ENCODE results near the gene CORO7.
A peak's percentile ranks its signal among the peaks of the same experiment; 100 is the strongest.

DNA sequence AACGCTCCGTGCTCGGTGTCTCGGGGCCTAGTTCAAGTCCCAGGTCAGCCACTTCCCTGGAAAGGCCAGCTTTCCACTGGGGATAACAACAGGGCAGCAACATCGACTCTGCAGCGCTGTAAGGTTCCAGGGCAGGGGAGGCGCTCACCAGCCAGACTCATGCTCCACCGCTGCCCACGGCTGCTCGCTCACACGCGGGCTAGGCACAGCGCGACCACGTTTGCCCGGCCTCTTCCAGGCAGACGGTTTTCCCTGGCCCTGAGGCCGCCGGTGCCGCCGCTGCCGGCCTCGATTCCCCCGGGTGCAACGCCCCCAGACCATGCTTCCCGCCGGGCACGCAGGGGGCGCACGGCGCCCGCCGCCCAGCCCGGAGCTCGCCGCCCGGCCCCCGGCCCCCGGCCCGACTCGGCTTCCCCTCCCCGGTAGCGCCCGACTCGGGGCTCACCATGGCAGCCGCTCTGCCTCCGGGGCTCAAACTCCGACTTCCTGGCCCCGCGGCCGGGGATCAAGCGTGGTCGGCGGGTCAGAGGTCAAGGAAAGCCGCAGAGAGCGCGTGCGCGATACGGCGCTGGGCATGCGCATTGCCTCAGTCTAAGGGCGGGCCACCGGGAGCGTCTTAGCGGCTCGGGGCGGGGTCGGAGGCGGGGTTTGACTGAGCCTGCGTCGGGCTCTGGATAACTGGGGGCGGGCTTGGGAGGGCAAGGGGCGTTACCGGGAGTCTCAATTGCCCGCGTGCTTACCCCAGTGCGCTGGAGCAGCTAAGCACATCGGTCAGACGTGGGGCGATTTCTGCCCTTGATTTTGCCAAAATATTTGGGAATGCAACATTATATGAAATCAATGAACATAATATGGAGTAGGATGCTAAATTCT is 65.4 kb downstream of the CORO7 start, which contains the start of gene PAM16:
- peak; percentile 66 to 81 for TF ChIP-seq POLR2A (IDR thresholded peaks at IDR 0.05)
- TF ChIP-seq, protein P1, sequence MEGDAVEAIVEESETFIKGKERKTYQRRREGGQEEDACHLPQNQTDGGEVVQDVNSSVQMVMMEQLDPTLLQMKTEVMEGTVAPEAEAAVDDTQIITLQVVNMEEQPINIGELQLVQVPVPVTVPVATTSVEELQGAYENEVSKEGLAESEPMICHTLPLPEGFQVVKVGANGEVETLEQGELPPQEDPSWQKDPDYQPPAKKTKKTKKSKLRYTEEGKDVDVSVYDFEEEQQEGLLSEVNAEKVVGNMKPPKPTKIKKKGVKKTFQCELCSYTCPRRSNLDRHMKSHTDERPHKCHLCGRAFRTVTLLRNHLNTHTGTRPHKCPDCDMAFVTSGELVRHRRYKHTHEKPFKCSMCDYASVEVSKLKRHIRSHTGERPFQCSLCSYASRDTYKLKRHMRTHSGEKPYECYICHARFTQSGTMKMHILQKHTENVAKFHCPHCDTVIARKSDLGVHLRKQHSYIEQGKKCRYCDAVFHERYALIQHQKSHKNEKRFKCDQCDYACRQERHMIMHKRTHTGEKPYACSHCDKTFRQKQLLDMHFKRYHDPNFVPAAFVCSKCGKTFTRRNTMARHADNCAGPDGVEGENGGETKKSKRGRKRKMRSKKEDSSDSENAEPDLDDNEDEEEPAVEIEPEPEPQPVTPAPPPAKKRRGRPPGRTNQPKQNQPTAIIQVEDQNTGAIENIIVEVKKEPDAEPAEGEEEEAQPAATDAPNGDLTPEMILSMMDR (IDR thresholded peaks at IDR 0.05 in 4 of 5, conservative IDR thresholded peaks at IDR 0.05 in 1 of 5) = peak in 1 of 5 experiments; percentile 15
